SK-N-SH treated with all-trans-retinoic acid at 6 μM for 48 hours (cell line): ENCODE data around the gene DCAF5.
"Not testable (repeated sequence)": the region's sequence is repeated elsewhere in the genome, so short reads cannot be mapped to it uniquely, and the experiment has no call there.

Source experiments
- ATAC-seq: fragments of 200-7000 bp; cut with Tn5 transposase; 3 replicates; pipeline ENCODE4 v1.9.1; 2020; ENCODE audit warnings: mild to moderate bottlenecking, moderate library complexity
- ARNTL ChIP-seq: fragments of 450-650 bp; formaldehyde crosslinking; IDR thresholded peaks from 2 replicates; pipeline ENCODE4 v1.5.0; 2020; ENCODE audit warnings: low read depth, mild to moderate bottlenecking, moderate library complexity, borderline replicate concordance
- BACH2 ChIP-seq: fragments of 250-450 bp; sonication (Bioruptor Pico); IDR thresholded peaks from 2 replicates; pipeline ENCODE4 v1.9.0; 2021; ENCODE audit warnings: mild to moderate bottlenecking, borderline replicate concordance
- CREB5 ChIP-seq: fragments of 250-450 bp; sonication (Bioruptor Pico); IDR thresholded peaks from 2 replicates; pipeline ENCODE4 v1.5.1; 2020; ENCODE audit warnings: low read depth, mild to moderate bottlenecking, moderate library complexity
- CSDC2 ChIP-seq: fragments of 250-450 bp; sonication (Bioruptor Pico); IDR thresholded peaks from 2 replicates; pipeline ENCODE4 v1.5.0; 2020; ENCODE audit warnings: mild to moderate bottlenecking, moderate library complexity
- CSRNP3 ChIP-seq: fragments of 250-450 bp; sonication (Bioruptor Pico); IDR thresholded peaks from 2 replicates; pipeline ENCODE4 v1.5.1; 2021; ENCODE audit warnings: mild to moderate bottlenecking, moderate library complexity
- ESRRG ChIP-seq: fragments of 250-450 bp; sonication (Bioruptor Pico); IDR thresholded peaks from 2 replicates; pipeline ENCODE4 v1.6.1; 2021; ENCODE audit warnings: mild to moderate bottlenecking
- GLIS3 ChIP-seq: fragments of 250-450 bp; sonication (Bioruptor Pico); IDR thresholded peaks from 2 replicates; pipeline ENCODE4 v1.5.0; 2020; ENCODE audit warnings: mild to moderate bottlenecking, moderate library complexity
- ISL1 ChIP-seq: fragments of 250-450 bp; sonication (Bioruptor Pico); IDR thresholded peaks from 2 replicates; pipeline ENCODE4 v2.1.2; 2022; ENCODE audit warnings: mild to moderate bottlenecking, moderate library complexity
- OSR1 ChIP-seq: fragments of 250-450 bp; sonication (Bioruptor Pico); IDR thresholded peaks from 2 replicates; pipeline ENCODE4 v1.8.0; 2022; ENCODE audit warnings: moderate library complexity, mild to moderate bottlenecking, inconsistent platforms
- PATZ1 ChIP-seq: fragments of 250-450 bp; sonication (Bioruptor Pico); IDR thresholded peaks from 2 replicates; pipeline ENCODE4 v1.8.0; 2020; ENCODE audit warnings: mild to moderate bottlenecking, moderate library complexity, borderline replicate concordance
- POU6F1 ChIP-seq: fragments of 250-450 bp; sonication (Bioruptor Pico); IDR thresholded peaks from 2 replicates; pipeline ENCODE4 v1.8.0; 2021; ENCODE audit warnings: low read depth, mild to moderate bottlenecking, moderate library complexity, borderline replicate concordance
- RARB ChIP-seq: fragments of 250-450 bp; sonication (Bioruptor Pico); IDR thresholded peaks from 2 replicates; pipeline ENCODE4 v1.8.0; 2021; ENCODE audit warnings: mild to moderate bottlenecking, moderate library complexity
- SNAI2 ChIP-seq: fragments of 250-450 bp; sonication (Bioruptor Pico); IDR thresholded peaks from 2 replicates; pipeline ENCODE4 v1.5.0; 2020; ENCODE audit warnings: mild to moderate bottlenecking, moderate library complexity
- TCF4 ChIP-seq: fragments of 250-450 bp; sonication (Bioruptor Pico); IDR thresholded peaks from 2 replicates; pipeline ENCODE4 v1.8.0; 2021; ENCODE audit warnings: mild to moderate bottlenecking, moderate library complexity, borderline replicate concordance
- TOX ChIP-seq: fragments of 250-450 bp; sonication (Bioruptor Pico); IDR thresholded peaks from 2 replicates; pipeline ENCODE4 v1.8.0; 2021; ENCODE audit warnings: mild to moderate bottlenecking, moderate library complexity, borderline replicate concordance
- TSHZ2 ChIP-seq: fragments of 250-450 bp; sonication (Bioruptor Pico); IDR thresholded peaks from 2 replicates; pipeline ENCODE4 v1.5.0; 2020; ENCODE audit warnings: mild to moderate bottlenecking, moderate library complexity
- ZC3H10 ChIP-seq: fragments of 250-450 bp; sonication (Bioruptor Pico); IDR thresholded peaks from 2 replicates; pipeline ENCODE4 v1.5.1; 2021; ENCODE audit warnings: mild to moderate bottlenecking, moderate library complexity
- ZFP3 ChIP-seq: fragments of 250-450 bp; sonication (Bioruptor Pico); IDR thresholded peaks from 2 replicates; pipeline ENCODE4 v1.5.0; 2020; ENCODE audit warnings: mild to moderate bottlenecking, moderate library complexity
- ZFP30 ChIP-seq: fragments of 450-650 bp; formaldehyde crosslinking; IDR thresholded peaks from 2 replicates; pipeline ENCODE4 v1.5.0; 2022; ENCODE audit warnings: mild to moderate bottlenecking, moderate library complexity
- ZNF565 ChIP-seq: fragments of 450-650 bp; formaldehyde crosslinking; conservative IDR thresholded peaks from 2 replicates; pipeline ENCODE4 v1.5.0; 2020; ENCODE audit warnings: low read depth, mild to moderate bottlenecking, moderate library complexity
- ZNF70 ChIP-seq: fragments of 450-650 bp; formaldehyde crosslinking; IDR thresholded peaks from 2 replicates; pipeline ENCODE4 v1.5.0; 2020; ENCODE audit warnings: mild to moderate bottlenecking, moderate library complexity
- ZNF8 ChIP-seq: fragments of 450-650 bp; formaldehyde crosslinking; IDR thresholded peaks from 2 replicates; pipeline ENCODE4 v1.5.0; 2020; ENCODE audit warnings: mild to moderate bottlenecking, moderate library complexity

The DCAF5 gene

GRCh38 chr14:69170839-69171238, 17.9 kb upstream of the DCAF5 start:
- TF ChIP-seq ZFP3 (CRISPR knock-in tag) (peak; percentile 65; the same call in 1 of the 2 replicates), OSR1 (CRISPR knock-in tag) (no peak)
- TF ChIP-seq, all 23 proteins: peak for 1
- peak; percentile 88 for ATAC-seq

GRCh38 chr14:69165787-69166186, 12.9 kb upstream of the DCAF5 start:
- ATAC-seq = not testable (repeated sequence)
- TF ChIP-seq ZNF8 (CRISPR knock-in tag) = peak; percentile 79

- no peak for TF ChIP-seq ZNF8 (CRISPR knock-in tag)
- TF ChIP-seq ZFP3 (CRISPR knock-in tag) = no peak
- no peak for TF ChIP-seq GLIS3
- TF ChIP-seq SNAI2 = no peak
- no peak for TF ChIP-seq TOX (CRISPR knock-in tag)
- ATAC-seq = no peak
Measured at GRCh38 chr14:69161590-69161989, 8.7 kb upstream of the DCAF5 start.

- ATAC-seq = no peak
- TF ChIP-seq ARNTL (CRISPR knock-in tag) = no peak
- no peak for TF ChIP-seq POU6F1 (CRISPR knock-in tag)
- no peak for TF ChIP-seq CREB5 (CRISPR knock-in tag)
- TF ChIP-seq BACH2 (CRISPR knock-in tag) = no peak
- TF ChIP-seq ZC3H10 (CRISPR knock-in tag) = no peak
- no peak for TF ChIP-seq TOX (CRISPR knock-in tag)
- TF ChIP-seq TCF4 (CRISPR knock-in tag) = no peak
- no peak for TF ChIP-seq SNAI2
- no peak for TF ChIP-seq ZNF565
- TF ChIP-seq OSR1 (CRISPR knock-in tag) = no peak
- TF ChIP-seq ZFP3 (CRISPR knock-in tag) = no peak
- no peak for TF ChIP-seq ZNF8 (CRISPR knock-in tag)
- no peak for TF ChIP-seq PATZ1
- TF ChIP-seq ZFP30 (CRISPR knock-in tag) = no peak
- TF ChIP-seq ISL1 (CRISPR knock-in tag) = no peak
- no peak for TF ChIP-seq ESRRG (CRISPR knock-in tag)
- TF ChIP-seq ZNF70 (CRISPR knock-in tag) = no peak
- no peak for TF ChIP-seq CSRNP3 (CRISPR knock-in tag)
- no peak for TF ChIP-seq CSDC2 (CRISPR knock-in tag)
- no peak for TF ChIP-seq RARB
Measured at GRCh38 chr14:69156224-69156623, 3.3 kb upstream of the DCAF5 start.

- no peak for ATAC-seq
- TF ChIP-seq CREB5 (CRISPR knock-in tag) = no peak
- no peak for TF ChIP-seq PATZ1
- no peak for TF ChIP-seq TSHZ2 (CRISPR knock-in tag)
- no peak for TF ChIP-seq BACH2 (CRISPR knock-in tag)
- TF ChIP-seq ZFP30 (CRISPR knock-in tag) = no peak
- no peak for TF ChIP-seq TOX (CRISPR knock-in tag)
- no peak for TF ChIP-seq ZNF8 (CRISPR knock-in tag)
Measured at GRCh38 chr14:69154779-69155178, 1.9 kb upstream of the DCAF5 start.
